ENCODE results near the gene BIN1. TPM values are rescaled to one million over a fixed set of nuclear protein-coding genes. Genes with fewer than 3 reads are reported as not detected.

The BIN1 gene
- total RNA-seq, 6 donors from 2014 or later = 32.3 to 57.0 (median 42.9) TPM

GRCh38 chr2:127118038-127118437 is 11.1 kb upstream of the BIN1 start:
- no peak overlapping the region for H3K4me3 ChIP-seq
- ATAC-seq (ENCODE audit: low FRiP score in 2 of 2) (no peak), DNase-seq (no peak)
- 90 to 94% methylated on average over 3 to 5 of the region's 5 CpGs for WGBS, 2 donors
- H3K4me1 ChIP-seq = no peaks in the 10 kb centered on the region
- TF ChIP-seq POLR2A (IDR thresholded peaks at IDR 0.05) (no peak), POLR2AphosphoS5 (IDR thresholded peaks at IDR 0.05) (no peak), CTCF (IDR thresholded peaks at IDR 0.05) (no peak), EP300 (IDR thresholded peaks at IDR 0.05) (no peak)
- no peaks in the 10 kb centered on the region for H3K36me3 ChIP-seq
- no peaks in the 10 kb centered on the region for H3K9me3 ChIP-seq
- no peak overlapping the region for H3K27ac ChIP-seq
- H3K27me3 ChIP-seq = no peaks in the 10 kb centered on the region

DNA sequence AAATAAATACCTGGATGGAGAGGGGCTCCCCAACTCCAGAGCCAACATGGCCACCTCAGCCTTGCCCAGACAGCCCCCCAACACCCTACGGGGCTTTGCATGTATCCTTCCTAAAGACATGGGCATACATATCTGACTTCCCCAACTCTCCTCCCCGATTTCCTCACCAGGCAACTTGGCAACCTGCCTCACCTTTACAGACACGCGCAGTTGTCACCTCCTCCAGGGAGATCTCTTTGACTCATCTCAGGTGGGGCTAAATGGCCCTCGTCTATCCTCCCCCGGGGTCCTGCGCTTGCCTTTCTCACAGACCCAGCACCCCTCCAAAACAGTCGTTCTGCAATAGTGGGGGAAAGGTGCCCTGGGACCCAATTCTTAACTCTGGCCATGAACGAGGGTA is 10.6 kb upstream of the BIN1 start:
- 94 to 95% methylated on average over 9 of the region's 9 CpGs for WGBS, 2 donors
- Histone ChIP-seq H3K27ac (no peak overlapping the region), H3K36me3 (no peaks in the 10 kb centered on the region), H3K27me3 (no peaks in the 10 kb centered on the region), H3K4me3 (no peak overlapping the region), H3K4me1 (no peaks in the 10 kb centered on the region), H3K9me3 (no peaks in the 10 kb centered on the region)
- TF ChIP-seq POLR2AphosphoS5 (IDR thresholded peaks at IDR 0.05) = no peak
- no peak for TF ChIP-seq CTCF (IDR thresholded peaks at IDR 0.05)
- no peak for TF ChIP-seq POLR2A (IDR thresholded peaks at IDR 0.05)
- no peak for TF ChIP-seq EP300 (IDR thresholded peaks at IDR 0.05)
- ATAC-seq (ENCODE audit: low FRiP score in 2 of 2) (no peak), DNase-seq (peak in 1 of 2 donors; percentile 8)

DNA sequence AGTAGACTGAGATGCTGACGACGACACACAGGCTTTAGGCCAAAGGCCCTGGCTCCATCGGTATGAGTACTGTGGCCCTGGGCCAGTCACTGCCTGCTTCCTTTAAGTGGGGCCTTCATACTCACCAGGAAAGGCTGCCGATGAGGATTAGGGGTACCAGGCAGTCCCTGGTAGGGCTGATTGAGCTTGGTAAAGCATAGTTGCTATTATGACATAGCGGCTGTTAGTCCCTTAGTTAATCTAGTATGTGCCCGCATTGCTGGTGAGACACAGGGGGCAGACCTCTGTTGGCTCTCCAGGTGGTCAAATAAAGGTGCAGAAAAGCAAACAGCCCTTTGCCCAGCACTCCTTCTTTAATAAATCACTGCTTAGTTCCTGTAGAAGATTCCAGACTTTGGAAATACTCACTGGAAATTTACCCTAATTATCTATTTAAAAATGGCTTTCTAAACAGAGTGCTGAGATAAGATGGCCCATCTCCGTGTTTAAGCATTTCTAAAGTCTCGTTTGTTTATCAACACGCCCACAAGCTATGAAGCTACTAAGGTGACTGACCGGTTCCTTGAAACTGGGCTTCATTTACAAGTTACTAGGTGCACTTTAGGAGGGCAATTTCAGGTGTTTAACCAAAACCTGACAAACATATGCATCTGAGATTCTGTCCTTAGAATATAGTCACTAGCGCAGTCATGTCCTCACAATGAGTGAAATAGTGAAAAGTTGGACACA is 8.7 kb upstream of the BIN1 start:
- H3K9me3 ChIP-seq = no peaks in the 10 kb centered on the region
- no peak for TF ChIP-seq POLR2AphosphoS5 (IDR thresholded peaks at IDR 0.05)
- no peaks in the 10 kb centered on the region for H3K27me3 ChIP-seq
- ATAC-seq (ENCODE audit: low FRiP score in 2 of 2) = no peak
- no peaks in the 10 kb centered on the region for H3K4me1 ChIP-seq
- 76 to 78% methylated on average over 11 of the region's 11 CpGs for WGBS, 2 donors
- no peak overlapping the region for H3K4me3 ChIP-seq
- H3K36me3 ChIP-seq = no peaks in the 10 kb centered on the region
- DNase-seq = peak in 1 of 2 donors; percentile 17
- no peak overlapping the region for H3K27ac ChIP-seq

- Histone ChIP-seq H3K27me3 (no peaks in the 10 kb centered on the region), H3K27ac (no peak overlapping the region), H3K36me3 (no peaks in the 10 kb centered on the region), H3K4me1 (peaks cover 0 to 10% (median 6%) of the 10 kb centered on the region in 4 donors), H3K9me3 (no peaks in the 10 kb centered on the region), H3K4me3 (no peak overlapping the region)
- peak in 1 of 2 donors; percentile 12 for DNase-seq
- TF ChIP-seq POLR2A (IDR thresholded peaks at IDR 0.05) (no peak), POLR2AphosphoS5 (IDR thresholded peaks at IDR 0.05) (no peak), CTCF (IDR thresholded peaks at IDR 0.05) (no peak), EP300 (IDR thresholded peaks at IDR 0.05) (no peak)
- no peak for ATAC-seq (ENCODE audit: low FRiP score in 2 of 2)
- 45 to 64% methylated on average over 6 of the region's 6 CpGs for WGBS, 2 donors
These were observed 4.0 kb upstream of the BIN1 start for GRCh38 chr2:127110985-127111384.

DNA sequence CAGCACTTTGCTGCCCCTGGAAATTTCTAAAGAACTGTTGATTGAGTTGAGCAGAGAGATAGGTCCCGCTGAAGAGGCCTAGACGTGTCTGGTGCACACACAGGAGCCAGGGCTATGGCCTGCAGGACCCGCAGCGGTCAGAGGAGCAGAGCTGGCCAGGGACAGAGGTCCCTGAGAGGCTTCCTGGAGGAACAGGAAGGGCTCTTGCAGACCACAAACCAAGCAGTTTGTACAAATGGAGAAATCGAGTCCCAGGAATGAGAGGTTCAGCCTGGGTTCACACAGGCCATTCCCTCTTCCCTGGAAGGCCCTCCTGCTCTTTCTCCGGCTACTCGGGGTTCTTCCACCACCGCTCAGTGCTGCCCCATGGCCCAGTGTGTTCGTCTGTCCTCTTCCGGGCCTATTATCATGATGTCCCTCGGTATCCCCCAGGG is 1.2 kb upstream of the BIN1 start:
- no peaks in the 10 kb centered on the region for H3K27me3 ChIP-seq
- H3K36me3 ChIP-seq = no peaks in the 10 kb centered on the region
- peak overlapping the region in 1 of 4 donors; percentile 73 for H3K4me3 ChIP-seq
- no peak for TF ChIP-seq POLR2A (IDR thresholded peaks at IDR 0.05)
- no peak for TF ChIP-seq POLR2AphosphoS5 (IDR thresholded peaks at IDR 0.05)
- no peak for TF ChIP-seq EP300 (IDR thresholded peaks at IDR 0.05)
- TF ChIP-seq CTCF (IDR thresholded peaks at IDR 0.05) = no peak
- DNase-seq (peak in 1 of 2 donors; percentile 8), ATAC-seq (ENCODE audit: low FRiP score in 2 of 2) (no peak)
- H3K4me1 ChIP-seq = peaks cover 7 to 23% (median 16%) of the 10 kb centered on the region in 4 donors
- no peaks in the 10 kb centered on the region for H3K9me3 ChIP-seq
- H3K27ac ChIP-seq = peak overlapping the region; percentile 79 to 87 (median 84)
- 94 to 95% methylated on average over 11 of the region's 11 CpGs for WGBS, 2 donors
